GM12801 (cell line): ENCODE data around the gene FLOT1.

ENCODE experiments used
- TF ChIP-seq, protein P1 (sequence below): IDR thresholded peaks from one replicate; pipeline ENCODE4 v1.5.1; 2011; ENCODE audit warnings: control low read depth; ENCODE audit not compliant: insufficient read length; ENCODE audit errors: extremely low read depth

The FLOT1 gene

GRCh38 chr6:30685157-30686008 is 57.1 kb downstream of the FLOT1 start:
- TF ChIP-seq, protein P1, sequence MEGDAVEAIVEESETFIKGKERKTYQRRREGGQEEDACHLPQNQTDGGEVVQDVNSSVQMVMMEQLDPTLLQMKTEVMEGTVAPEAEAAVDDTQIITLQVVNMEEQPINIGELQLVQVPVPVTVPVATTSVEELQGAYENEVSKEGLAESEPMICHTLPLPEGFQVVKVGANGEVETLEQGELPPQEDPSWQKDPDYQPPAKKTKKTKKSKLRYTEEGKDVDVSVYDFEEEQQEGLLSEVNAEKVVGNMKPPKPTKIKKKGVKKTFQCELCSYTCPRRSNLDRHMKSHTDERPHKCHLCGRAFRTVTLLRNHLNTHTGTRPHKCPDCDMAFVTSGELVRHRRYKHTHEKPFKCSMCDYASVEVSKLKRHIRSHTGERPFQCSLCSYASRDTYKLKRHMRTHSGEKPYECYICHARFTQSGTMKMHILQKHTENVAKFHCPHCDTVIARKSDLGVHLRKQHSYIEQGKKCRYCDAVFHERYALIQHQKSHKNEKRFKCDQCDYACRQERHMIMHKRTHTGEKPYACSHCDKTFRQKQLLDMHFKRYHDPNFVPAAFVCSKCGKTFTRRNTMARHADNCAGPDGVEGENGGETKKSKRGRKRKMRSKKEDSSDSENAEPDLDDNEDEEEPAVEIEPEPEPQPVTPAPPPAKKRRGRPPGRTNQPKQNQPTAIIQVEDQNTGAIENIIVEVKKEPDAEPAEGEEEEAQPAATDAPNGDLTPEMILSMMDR = no peak

- TF ChIP-seq, protein P1 = no peak
These were observed 57.9 kb downstream of the FLOT1 start for GRCh38 chr6:30684386-30685156.

GRCh38 chr6:30683980-30684338 is 58.5 kb downstream of the FLOT1 start:
- TF ChIP-seq, protein P1 = no peak

DNA sequence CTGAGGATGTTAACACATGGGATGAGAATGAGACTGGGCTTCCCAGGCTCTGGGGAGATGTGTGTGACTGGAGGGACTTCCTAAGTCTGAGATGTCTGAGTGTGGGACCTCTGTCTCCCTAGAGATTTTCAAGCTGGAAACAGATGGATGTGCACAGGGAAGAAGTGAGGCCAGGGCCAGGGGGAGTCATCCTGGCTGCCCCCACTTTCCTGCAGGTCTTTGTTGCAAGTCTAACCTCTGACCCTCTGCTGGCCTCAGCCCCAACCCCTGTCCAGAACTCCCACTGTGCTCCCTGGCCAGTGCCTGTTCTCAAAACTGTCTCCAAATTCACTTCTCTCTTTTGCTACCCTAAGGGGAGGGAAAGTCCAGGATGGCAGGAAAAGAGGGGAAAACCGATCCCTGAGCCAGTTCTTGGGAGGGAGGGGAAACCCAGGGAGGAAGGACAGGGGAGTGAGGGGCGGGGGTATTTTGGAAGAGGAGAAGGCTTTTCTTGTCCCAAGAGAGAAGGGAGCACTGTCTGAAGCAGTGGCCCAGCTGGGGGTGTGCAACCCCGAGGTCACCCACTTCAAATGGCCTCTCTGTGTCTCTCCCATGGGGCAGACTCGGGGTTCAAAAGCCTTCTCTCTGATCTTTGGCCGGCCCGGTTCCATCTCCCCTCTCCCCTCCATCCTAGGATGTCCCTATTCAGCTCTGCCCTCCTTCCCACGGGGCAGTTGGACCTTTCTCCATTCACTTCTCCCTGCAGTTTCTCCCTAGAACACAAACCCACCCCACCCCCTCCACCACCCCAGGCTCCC is 59.1 kb downstream of the FLOT1 start:
- TF ChIP-seq, protein P1 = no peak

- TF ChIP-seq, protein P1 = no peak
These were observed 60.1 kb downstream of the FLOT1 start for GRCh38 chr6:30682143-30683117.

- TF ChIP-seq, protein P1 = no peak
These were observed 60.7 kb downstream of the FLOT1 start for GRCh38 chr6:30681766-30682142.
